ENCODE results near the gene FCF1. TPM values are rescaled to one million over a fixed set of nuclear protein-coding genes. Genes with fewer than 3 reads are reported as not detected.

FCF1 gene
- total RNA-seq, 2 experiments from 2014 or later: 16.1 to 62.1 TPM

DNA sequence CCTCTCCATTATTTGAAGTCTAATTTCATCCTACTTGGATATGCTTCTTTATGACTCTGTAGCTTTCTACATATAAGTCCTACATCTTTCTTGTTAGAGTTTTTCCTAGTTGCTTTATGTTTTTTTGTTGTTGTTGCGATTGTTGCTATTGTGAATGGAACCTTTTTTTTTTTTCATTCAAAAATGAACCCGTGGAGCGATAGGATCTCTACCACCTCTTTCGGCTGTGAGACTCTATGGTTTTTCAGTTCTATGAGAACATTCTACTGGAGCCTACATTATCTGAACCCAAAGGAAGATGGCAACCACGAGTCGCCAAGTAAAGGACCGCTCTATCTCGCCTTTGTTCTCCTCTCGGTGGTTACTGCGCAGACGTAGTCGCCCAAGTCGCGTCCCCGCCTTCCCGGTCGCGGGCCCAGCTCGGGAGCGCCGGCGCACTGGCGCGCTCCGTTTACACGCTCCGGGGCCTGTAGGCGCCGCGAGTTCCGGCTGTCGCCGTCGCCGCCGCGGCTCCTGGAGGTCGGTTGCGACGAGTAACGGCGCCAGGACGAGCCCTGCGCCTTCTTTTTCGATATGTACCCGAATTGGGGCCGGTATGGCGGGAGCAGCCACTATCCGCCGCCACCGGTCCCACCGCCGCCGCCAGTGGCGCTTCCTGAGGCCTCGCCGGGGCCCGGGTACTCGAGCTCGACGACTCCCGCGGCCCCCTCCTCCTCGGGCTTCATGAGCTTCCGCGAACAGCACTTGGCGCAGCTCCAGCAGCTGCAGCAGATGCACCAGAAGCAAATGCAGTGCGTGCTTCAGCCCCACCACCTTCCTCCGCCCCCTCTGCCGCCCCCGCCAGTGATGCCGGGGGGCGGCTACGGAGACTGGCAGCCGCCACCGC is 50.2 kb downstream of the FCF1 start, which contains the start of gene YLPM1:
TSS of gene YLPM1 (plus strand) at position 400 of the 886 bp plus-strand sequence. CDS start at position 574, 174 bp downstream.
- no peaks in the 10 kb centered on the region for H3K9me2 ChIP-seq (ENCODE audit: insufficient read depth, low read length)
- ChIA-PET POLR2A (interaction anchor here (0.6 to 1.8 kb wide), 16 partner anchors 8 to 105 kb away, joined by 3 to 11 read pairs (median 4); no protein-coding TSS in a partner anchor), CTCF (ENCODE audit: unreplicated experiment) (interaction anchor here (0.6 kb wide), 1 partner anchor 304 kb away, joined by 3 read pairs; no protein-coding TSS in a partner anchor)
- H3K4me3 ChIP-seq (ENCODE audit: low read depth, low read length, poor library complexity, severe bottlenecking): peak within 1 kb of the TSS; percentile 95
- no peaks in the 10 kb centered on the region for H3K9me3 ChIP-seq (ENCODE audit: low read length)
- H4K20me1 ChIP-seq (ENCODE audit: insufficient read depth, low read length): peaks cover 34% of the 10 kb centered on the region
- no peak for TF ChIP-seq EZH2phosphoT487 (IDR thresholded peaks at IDR 0.05; ENCODE audit: borderline replicate concordance, low read depth, low read length)
- TF ChIP-seq, protein P1, sequence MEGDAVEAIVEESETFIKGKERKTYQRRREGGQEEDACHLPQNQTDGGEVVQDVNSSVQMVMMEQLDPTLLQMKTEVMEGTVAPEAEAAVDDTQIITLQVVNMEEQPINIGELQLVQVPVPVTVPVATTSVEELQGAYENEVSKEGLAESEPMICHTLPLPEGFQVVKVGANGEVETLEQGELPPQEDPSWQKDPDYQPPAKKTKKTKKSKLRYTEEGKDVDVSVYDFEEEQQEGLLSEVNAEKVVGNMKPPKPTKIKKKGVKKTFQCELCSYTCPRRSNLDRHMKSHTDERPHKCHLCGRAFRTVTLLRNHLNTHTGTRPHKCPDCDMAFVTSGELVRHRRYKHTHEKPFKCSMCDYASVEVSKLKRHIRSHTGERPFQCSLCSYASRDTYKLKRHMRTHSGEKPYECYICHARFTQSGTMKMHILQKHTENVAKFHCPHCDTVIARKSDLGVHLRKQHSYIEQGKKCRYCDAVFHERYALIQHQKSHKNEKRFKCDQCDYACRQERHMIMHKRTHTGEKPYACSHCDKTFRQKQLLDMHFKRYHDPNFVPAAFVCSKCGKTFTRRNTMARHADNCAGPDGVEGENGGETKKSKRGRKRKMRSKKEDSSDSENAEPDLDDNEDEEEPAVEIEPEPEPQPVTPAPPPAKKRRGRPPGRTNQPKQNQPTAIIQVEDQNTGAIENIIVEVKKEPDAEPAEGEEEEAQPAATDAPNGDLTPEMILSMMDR (conservative IDR thresholded peaks at IDR 0.05; ENCODE audit: low read length): peak; percentile 81
- no TSS peak for BruUV-seq (replicated peaks)
- peak within 1 kb of the TSS; percentile 72 for H3K27ac ChIP-seq (ENCODE audit: low read depth, low read length, poor library complexity, severe bottlenecking)
- peak; percentile 98 for DNase-seq (ENCODE audit: low spot score)
- intact Hi-C loops (cut with micrococcal nuclease; ENCODE audit: unreplicated experiment): loop anchor here (1.0 to 2.0 kb wide), 2 partner anchors 78 to 154 kb away; no protein-coding TSS in a partner anchor
- H3K36me3 ChIP-seq (ENCODE audit: insufficient read depth, low read length): peaks cover 30% of the 10 kb centered on the region
- H2AFZ ChIP-seq (ENCODE audit: low read length): peak within 1 kb of the TSS; percentile 99
- peak within 1 kb of the TSS; percentile 98 for H3K4me2 ChIP-seq (ENCODE audit: low read length)
- H3K79me2 ChIP-seq (ENCODE audit: insufficient read depth, low read depth, low read length): peaks cover 55% of the 10 kb centered on the region
- peaks cover 39% of the 10 kb centered on the region for H3K4me1 ChIP-seq (ENCODE audit: insufficient read depth, low read length, poor library complexity, severe bottlenecking)

DNA sequence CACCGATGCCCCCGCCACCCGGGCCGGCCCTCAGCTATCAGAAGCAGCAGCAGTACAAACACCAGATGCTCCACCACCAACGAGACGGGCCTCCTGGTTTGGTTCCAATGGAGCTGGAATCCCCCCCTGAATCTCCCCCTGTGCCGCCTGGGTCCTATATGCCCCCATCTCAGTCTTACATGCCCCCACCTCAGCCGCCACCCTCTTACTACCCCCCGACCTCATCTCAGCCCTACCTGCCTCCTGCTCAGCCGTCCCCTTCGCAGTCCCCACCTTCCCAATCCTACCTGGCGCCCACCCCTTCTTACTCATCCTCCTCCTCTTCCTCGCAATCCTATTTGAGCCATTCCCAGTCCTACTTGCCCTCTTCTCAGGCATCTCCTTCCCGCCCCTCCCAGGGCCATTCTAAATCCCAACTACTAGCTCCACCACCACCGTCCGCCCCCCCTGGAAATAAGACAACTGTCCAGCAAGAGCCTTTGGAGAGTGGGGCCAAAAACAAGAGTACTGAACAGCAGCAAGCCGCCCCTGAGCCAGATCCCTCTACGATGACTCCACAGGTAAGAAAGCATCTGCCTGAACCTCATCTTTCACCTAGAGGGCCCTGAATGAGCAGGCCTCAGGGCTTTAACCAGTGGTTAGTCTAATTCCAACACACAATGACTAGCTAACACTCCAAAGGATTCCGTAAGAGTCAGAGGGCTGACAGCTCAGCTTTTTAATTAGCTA is 51.0 kb downstream of the FCF1 start:
- no TSS peak for BruUV-seq (replicated peaks)
- H3K9me3 ChIP-seq (ENCODE audit: low read length): no peaks in the 10 kb centered on the region
- peaks cover 44% of the 10 kb centered on the region for H3K4me1 ChIP-seq (ENCODE audit: insufficient read depth, low read length, poor library complexity, severe bottlenecking)
- peak overlapping the region; percentile 72 for H3K27ac ChIP-seq (ENCODE audit: low read depth, low read length, poor library complexity, severe bottlenecking)
- peak overlapping the region; percentile 98 for H3K4me2 ChIP-seq (ENCODE audit: low read length)
- CTCF ChIA-PET (ENCODE audit: unreplicated experiment): interaction anchor here (0.6 kb wide), 1 partner anchor 303 kb away, joined by 3 read pairs; no protein-coding TSS in a partner anchor
- H4K20me1 ChIP-seq (ENCODE audit: insufficient read depth, low read length): peaks cover 37% of the 10 kb centered on the region
- peak overlapping the region; percentile 95 for H3K4me3 ChIP-seq (ENCODE audit: low read depth, low read length, poor library complexity, severe bottlenecking)
- peak; percentile 28 for DNase-seq (ENCODE audit: low spot score)
- peak overlapping the region; percentile 37; the same call in 1 of the 2 replicates for H2AFZ ChIP-seq (ENCODE audit: low read length)
- TF ChIP-seq, protein P1 (conservative IDR thresholded peaks at IDR 0.05; ENCODE audit: low read length): no peak
- no peak for TF ChIP-seq EZH2phosphoT487 (IDR thresholded peaks at IDR 0.05; ENCODE audit: borderline replicate concordance, low read depth, low read length)
- POLR2A ChIA-PET: interaction anchor here (0.6 to 1.4 kb wide), 3 partner anchors 10 to 315 kb away, joined by 3 to 5 read pairs (median 4); no protein-coding TSS in a partner anchor
- peaks cover 63% of the 10 kb centered on the region for H3K79me2 ChIP-seq (ENCODE audit: insufficient read depth, low read depth, low read length)
- intact Hi-C loops (cut with micrococcal nuclease; ENCODE audit: unreplicated experiment): loop anchor here (1.0 to 2.0 kb wide), 2 partner anchors 79 to 155 kb away; no protein-coding TSS in a partner anchor
- H3K9me2 ChIP-seq (ENCODE audit: insufficient read depth, low read length): no peaks in the 10 kb centered on the region
- peaks cover 36% of the 10 kb centered on the region for H3K36me3 ChIP-seq (ENCODE audit: insufficient read depth, low read length)
